ENCODE results near the gene PIM3.
"Not testable (repeated sequence)": the region's sequence is repeated elsewhere in the genome, so short reads cannot be mapped to it uniquely, and the experiment has no call there.

PIM3 gene

DNA sequence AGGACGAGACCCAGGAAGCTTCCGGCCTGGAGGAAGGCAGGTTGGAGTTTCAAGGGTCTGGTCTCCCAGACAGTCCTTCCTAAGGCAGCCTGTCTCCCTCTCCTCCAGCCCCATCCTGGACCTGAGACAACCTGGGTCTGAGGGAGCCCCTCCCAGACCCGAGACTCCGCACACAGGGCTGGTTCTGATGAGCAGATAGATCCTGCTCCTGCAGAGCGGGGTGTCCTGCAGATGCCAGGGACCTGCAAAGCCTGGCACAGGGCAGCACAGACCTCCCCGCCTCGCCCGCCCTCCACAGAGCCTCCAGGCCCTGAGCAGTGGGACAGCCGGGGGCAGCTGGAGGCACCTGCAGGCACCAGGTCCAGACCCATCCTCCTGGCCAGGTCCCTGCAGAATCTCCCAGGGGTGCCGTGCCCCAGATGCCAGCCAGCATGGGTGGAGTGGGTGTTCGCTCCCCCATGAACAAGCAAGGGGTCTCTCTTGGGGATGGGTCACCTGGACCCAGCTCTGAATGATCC is 7.8 kb downstream of the PIM3 start:
- no peak for DNase-seq (ENCODE audit: low spot score)

DNA sequence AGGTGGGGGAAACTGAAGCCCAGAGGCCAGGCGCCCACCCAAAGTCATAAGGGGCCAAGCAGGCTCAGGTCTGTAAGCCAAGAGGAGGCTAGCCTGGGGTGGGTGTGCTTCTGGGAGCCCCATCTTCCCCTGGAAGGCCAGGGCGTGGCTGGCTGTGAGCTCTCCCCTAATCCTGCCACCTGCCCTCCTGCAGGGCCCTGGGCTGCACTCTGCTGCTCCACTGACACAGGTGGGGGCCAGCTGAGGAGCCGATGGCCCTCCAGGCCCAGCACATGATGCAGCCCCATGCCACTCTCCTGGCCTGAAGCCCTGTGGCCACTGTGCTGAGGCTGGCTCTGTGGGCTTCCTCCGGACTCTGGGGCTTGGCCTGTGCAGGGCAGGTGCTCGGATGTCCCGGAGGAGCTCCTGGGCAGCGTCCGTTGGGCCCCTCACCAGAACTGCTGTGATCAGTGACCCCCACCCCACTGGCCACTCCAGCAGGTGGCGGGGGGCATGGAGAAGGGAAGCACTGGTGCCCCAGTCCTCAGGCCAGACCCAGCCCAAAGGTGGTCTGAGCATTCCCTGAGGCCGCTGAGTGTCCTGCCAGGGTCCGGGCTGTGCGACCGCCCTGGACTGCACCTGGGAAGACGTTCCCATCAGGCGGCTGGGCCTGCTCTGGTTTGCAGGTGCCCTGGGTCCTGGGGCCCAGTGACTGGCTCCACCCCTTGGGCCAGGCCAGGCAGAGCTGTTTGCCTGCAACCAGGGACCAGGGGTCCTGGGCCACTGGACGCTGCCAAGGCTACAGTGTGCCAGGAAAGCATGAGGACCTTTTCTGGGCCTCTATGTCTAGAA is 8.5 kb downstream of the PIM3 start:
- DNase-seq (ENCODE audit: low spot score): no peak

DNA sequence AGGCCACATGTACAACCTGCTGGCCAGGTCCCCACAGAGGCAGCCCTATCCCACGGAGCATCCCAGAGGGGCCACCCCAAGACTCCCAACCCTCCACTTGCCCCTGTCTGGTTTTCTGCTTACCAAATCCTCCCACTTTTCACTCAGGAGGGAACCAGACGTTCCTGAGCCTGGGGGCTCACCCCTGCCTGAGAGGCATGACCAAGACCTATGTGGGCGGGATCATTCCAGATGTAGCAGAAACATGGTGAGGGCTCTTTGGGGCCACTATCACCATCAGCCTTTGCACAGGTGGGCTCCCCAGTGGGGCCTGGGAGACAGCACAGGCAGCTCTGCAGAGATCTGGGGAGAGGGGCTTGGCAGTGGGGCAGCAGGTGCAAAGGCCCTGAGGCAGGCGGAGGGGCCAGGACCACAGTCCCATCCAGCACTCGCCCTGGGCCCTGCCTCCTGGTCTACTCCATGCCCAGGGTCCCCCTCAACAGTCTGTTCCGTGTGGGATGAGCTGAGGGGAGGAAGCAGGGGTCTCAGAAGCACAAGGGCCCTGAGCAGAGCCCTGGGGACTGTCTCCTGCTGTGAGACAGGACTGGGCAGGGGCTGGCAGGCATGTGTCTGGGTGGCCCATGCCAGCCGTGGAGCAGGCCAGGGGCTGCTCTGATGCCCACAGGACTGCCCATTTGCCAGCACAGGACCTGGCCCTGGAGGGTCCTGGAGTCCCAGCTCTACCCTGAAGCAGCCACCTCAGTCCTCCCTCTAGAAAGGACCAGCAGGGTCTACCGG is 9.4 kb downstream of the PIM3 start:
- DNase-seq (ENCODE audit: low spot score): no peak

DNA sequence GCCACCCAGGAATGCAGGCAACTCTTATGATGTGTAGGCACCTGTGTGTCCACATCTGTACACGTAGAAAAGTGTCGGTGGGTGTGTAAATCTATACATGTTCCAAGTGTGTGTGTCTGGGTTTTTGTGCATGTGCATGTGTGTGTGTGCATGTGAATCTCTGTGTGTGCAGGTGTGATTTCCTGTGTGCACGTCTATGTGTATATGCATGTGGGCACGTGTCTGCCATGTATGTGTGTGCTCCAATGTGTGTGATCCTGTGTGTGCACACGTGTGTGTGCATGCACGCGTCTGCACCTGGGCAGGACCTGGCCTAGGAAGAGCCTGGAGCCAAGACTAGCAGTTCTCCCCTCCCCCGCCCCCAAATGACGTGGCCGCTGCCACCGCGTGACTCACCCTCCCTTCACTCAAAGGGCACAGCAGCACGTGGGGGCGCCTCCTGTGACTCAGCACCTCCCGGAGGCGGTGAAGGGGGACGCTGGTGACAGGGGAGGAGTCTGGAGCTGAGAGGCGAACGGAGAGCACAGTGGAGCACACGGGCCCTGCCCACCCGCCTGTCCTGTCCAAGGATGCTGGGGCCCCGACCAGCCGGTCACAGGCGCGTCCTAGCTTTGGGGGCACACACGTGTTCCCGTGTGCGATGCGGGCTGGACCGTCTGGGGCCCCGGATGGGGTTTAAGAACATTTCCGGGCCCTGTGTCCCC is 10.1 kb downstream of the PIM3 start:
- DNase-seq (ENCODE audit: low spot score): peak; percentile 98

DNA sequence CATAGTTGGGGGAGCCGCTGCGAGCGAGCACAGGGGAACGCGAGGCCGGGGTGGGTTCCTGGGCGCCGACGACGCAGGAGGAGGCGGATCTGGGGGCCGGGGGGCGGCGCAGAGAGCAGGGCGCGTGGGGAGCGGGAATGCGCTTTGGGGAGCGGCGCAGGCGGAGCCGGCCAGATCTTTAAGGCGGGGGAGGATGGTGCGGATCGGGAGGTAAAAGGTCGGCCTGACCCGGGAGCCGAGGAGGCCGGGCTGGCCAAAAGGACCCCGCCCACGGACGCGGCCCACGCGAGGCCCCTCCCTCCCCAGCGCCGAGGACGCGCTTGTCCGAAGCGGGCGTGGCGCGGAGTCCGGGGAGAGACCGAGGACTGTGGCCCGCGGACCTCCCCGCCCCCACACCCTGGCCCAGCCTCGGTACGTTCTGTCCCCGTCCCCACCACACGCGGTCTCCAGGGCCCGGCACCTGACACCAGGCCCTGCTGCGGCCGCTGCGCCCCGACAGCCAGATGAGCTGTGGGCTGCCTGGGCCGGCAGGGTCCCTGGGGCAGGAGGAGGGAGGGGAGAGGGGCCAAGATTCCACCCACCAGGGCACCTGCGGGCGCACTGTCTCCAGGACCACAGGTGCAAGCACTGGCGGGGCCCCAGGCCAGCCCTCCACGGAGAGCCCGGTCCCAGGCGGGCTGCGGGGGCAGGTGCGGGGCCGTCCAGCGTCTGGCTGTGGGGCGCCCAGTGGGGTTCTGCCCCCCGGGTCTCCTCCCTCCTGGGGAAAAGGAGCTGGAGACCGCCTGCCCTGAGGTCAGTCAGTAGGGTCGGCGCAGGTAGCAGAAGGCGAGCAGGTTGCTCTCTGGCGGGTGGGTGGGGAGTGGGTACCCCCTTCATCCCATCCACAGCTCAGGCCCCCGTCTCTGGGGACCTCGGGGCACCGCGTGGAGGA is 10.9 kb downstream of the PIM3 start:
- DNase-seq (ENCODE audit: low spot score): peak; percentile 69

DNA sequence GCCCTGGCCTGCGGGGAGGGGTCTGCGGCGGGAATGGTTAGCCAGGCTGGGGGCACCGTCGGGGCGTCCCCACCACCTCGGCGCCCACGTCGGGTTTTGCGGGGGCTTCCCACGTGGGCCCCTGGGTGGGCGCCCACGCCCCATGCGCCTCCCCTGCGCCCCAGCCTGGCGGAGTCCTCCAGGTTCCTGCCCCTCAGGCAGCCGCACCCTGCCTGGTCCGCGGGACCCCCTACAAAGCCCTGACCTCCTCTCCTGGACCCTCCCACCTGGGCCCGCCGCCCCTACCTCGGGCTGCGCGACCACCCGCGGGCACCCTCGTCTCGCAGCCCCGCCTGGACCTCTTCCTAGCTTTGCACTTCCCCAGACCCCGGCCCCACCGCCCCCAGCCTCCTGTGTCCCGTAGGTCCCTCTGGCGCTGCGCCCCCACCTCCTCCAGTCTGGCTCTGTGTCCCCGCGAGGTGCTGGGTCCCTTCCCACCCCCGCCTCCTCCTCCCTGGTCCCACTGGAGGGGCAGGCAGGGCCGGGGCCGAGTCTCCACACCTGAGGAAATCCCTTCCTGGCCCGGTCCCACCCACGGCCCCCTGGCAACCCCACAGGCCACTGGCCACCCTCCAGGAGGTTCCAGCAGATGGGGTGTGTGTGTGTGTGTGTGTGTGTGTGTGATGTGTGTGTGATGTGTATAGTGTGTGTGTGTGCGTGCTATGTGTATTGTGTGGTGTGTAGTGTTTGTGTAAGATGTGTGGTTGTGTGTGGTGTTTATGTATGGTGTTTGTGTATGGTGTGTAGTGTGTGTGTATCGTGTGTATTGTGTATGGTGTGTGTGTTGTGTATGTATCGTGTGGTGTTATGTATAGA is 11.8 kb downstream of the PIM3 start:
- DNase-seq (ENCODE audit: low spot score): no peak

DNA sequence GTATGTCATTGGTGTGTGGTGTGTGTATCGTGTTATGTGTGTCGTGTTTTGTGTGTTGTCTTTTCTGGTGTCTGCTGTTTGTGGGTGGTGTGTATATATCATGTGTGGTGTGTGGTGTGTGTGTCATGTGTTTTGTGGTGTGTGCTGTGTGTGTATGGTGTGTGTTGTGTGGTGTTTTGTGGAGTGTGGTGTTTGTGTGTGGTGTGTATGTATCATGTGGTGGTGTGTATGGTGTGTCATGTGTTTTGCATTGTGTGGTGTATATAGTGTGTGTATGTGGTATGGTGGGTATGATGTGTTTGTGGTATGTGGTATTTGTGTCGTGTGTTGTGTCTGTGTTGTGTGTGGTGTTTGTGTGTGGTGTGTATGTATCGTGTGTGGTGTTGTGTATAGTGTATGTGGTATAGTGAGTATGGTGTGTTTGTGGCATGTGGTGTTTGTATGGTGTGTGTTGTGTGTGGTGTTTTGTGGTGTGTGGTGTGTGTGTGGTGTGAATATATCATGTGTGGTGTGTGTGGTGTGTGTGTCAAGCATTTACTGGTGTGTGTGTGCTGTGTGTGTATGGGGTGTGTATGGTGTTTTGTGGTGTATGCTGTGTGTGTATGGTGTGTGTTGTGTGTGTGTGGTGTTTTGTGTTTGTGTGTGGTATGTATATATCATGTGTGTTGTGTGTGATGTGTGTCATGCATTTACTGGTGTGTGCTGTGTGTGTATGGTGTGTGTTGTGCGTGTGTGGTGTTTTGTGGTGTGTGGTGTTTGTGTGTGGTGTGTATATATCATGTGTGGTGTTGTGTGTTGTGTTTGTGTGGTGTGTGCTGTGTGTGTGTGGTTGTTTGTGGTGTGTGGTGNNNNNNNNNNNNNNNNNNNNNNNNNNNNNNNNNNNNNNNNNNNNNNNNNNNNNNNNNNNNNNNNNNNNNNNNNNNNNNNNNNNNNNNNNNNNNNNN is 12.7 kb downstream of the PIM3 start:
- DNase-seq (ENCODE audit: low spot score): no peak

DNA sequence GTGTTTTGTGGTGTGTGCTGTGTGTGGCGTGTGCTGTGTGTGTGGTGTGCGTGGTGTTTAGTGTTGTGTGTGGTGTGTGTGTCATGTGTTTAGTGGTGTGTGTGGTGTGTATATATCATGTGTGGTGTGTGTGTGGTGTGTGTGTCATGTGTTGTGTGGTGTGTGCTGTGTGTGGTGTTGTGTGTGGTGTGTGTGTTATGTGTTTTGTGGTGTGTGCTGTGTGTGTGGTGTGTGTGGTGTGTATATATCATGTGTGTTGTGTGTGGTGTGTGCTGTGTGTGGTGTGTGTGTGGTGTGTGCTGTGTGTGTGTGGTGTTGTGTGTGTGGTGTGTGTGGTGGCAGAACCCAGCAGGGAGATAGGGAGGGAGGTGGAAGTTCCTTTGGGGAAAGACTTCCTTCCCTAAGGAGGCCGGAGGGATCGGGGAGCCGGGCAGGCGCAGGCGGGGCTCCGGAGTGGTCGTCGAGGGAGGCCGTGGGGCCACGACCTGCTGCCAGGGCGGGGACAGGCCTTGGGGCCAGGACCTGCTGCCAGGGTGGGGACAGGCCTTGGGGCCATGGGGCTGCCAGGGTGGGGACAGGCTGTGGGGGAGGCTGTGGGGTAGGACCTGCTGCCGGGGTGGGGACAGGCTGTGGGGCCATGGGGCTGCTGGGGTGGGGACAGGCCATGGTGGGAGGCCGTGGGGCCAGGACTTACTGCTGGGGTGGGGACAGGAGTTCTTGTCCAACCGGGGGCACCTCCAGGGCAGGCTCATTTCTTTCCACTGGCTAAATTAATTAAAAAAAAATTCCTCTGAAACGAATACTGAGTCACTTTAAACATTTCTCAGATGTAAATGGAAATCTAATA is 15.2 kb downstream of the PIM3 start:
- DNase-seq (ENCODE audit: low spot score): no peak

DNA sequence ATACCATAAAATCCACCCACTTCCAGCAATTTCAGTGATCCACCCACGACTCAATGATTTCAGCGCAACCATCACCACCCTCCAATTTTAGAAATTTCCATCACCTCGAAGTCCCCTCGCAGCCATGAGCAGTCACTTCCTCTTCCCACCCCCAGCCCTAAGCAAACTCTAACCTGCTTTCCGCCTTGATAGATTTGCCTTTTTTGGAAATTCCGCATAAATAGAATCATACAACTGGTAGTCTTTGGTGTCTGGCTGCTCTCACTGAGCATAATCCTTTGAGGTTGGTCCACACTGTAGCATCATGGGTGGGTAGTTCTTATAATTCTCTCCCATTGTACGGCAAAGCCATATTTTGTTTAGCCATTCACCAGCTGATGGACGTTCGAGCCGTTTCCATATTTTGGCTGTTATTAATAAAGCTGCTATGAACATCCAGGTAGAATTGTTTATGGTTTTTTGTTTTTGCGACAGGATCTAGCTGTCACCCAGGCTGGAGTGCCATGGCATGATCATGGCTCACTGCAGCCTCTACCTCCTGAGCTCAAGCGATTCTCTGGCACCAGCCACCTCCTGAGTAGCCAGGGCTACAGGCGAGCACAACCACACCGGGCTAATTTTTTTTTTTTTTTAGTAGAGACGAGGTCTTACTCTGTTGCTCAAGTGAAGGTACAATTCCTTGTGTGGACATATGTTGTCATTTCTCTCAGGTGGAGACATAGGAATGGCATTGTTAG is 16.0 kb downstream of the PIM3 start:
- DNase-seq (ENCODE audit: low spot score): peak; percentile 29

DNA sequence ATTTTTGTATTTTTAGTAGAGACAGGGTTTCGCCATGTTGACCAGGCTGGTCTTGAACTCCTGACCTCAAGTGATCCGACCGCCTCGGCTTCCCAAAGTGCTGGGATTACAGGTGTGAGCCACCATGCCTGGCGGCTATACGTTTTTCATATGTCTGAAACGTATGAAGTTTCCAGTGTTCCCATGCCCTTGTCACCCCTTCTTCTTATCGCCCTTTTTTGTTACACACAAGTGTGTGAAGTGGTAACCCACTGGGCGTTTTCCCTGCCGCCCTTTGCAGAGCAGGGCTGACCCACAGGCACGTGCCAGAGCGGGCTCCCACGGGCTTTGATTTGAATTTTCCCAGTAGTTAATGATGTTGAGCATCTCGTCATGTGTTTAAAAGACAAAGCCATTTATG is 17.0 kb downstream of the PIM3 start:
- DNase-seq (ENCODE audit: low spot score): no peak

DNA sequence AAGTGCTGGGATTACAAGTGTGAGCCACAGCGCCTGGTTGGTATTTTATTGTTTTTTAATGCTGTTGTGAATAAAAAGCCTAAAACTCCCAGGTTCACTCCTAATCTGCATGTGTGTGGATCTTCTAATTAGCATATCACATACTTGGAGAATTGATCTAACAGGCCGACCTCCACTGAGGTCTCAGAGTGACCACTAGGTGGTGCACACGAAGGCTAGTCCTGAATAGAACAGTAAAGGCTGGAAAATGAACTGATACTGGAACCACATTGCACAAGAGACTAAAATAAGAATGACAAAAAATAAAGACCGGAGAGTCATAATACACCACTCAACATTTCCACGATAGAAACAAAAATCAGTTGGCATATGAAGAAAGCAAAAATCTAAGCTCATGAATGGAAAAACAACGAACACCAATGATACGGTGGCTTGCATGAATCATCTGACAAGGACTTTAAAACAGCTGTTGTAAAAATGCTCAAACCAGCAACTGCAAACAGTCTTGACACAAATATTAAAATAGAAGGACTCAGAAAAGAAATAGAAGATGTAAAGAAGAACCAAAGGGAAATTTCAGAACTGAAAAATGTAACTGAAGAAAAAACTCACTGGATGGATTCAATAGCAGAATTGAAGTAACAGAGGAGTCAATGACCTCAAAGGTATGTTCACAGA is 19.2 kb downstream of the PIM3 start:
- peak; percentile 53 for DNase-seq (ENCODE audit: low spot score)

DNA sequence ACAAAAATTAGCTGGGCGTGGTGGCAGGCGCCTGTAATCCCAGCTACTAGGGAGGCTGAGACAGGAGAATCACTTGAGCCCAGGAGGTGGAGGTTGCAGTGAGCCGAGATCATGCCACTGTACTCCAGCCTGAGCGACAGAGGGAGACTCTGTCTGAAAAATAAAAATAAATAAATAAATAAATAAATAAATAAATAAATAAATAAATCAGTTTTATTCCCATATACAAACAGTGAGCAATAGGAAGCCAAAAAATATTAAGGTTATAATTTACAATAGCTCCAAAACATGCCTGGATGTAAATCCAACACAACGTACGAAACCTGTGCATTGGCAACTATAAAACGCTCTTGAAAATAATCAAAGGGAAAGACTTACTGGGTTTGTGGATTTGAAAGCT is 21.2 kb downstream of the PIM3 start:
- not testable (repeated sequence) for DNase-seq (ENCODE audit: low spot score)

DNA sequence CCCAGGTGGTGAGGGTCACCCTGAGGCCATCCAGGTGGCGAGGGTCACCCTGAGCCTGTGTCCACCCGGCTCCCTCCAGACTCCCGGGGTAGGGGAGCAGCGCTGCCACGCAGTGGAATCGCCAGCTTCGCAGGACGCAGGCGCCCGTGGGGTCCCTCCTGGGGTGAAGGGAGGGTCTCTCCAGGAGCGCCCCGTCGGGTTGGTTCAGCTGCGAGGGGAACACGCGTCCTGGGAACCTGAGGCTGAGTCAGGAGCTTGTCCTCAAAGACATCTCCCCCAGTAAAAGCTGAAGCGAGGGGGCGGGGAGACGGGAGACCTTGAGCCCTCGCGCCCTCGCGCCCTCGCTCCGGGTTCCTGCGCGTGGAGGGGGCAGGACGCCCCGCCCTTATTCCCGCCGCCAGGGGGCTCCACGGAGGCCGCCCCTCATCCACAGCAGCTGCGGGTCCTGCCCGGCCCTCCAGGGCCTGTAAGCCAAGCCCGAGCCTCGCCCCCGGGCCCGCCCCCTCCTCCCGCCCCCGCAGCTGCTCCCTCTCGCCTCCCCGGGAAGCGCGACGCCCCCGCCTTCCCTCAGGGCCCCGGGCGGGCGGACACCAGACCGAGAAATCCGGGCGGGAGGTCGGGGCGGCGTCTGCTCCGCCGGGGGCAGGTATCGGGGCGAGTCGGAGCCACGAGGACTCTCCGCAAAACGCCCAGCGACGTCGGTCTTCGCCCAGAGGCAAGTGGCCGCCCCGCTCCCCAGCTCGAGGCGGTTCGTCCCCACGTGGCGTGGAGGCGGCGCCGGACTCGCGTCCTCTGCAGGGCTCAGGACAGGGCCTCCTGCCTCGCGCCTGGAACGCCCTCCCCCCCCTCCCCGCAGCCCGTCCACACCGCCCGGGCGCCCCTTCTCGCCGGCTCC is 22.8 kb downstream of the PIM3 start:
- no peak for DNase-seq (ENCODE audit: low spot score)

DNA sequence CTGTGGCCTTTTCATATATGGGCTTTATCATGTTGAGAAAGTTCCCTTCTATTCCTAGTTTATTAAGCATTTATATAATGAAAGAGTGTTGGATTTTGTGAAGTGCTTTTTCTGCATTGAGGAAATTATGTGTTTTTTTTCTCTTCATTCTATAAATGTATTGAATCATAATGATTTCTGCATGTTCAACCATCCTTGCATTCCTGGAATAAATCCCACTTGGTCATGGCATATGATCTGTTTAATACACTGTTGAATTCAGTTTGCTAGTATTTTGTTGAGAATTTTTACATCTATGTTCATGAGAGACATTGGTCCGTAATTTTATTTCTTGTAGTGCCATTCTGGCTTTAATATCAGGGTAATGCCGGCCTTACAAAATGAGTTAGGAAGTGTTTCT is 25.8 kb downstream of the PIM3 start:
- DNase-seq (ENCODE audit: low spot score): no peak

DNA sequence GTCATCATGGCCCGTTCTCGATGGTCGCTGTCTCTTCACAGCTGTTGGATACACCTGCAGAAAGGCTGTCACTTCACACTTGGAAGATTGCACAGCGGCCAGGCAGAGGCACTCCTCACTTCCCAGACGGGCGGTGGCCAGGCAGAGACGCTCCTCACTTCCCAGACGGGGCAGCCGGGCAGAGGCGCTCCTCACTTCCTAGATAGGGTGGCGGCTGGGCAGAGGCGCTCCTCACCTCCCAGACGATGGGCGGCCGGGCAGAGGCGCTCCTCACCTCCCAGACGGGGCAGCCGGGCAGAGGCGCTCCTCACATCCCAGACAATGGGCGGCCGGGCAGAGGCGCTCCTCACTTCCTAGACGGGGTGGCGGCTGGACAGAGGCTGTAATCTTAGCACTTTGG is 29.3 kb downstream of the PIM3 start:
- DNase-seq (ENCODE audit: low spot score): not testable (repeated sequence)

DNA sequence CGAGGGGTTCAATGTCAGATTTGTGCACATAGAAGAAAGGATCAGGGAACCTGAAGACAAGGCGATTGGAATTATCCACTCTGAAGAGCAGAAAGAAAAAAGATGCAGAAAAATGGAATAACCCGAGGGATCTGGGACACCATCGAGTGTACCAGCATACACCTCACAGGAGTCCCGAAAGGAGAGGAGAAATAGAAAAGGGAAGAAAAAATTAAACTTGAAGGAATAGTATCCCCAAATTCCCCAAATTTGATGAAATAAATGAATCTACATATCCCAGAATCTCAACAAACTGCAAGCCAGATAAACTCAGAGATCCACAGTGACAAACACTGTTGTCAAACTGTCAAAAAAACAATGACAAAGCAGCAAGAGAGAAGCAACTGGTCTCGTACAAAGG is 30.6 kb downstream of the PIM3 start:
- no peak for DNase-seq (ENCODE audit: low spot score)
